K562 (cell line): ENCODE data around the gene CTBS. TPM values are rescaled to one million over a fixed set of nuclear protein-coding genes. Genes with fewer than 3 reads are reported as not detected.

Source experiments
- CBX3 ChIP-seq, 2 experiments: IDR thresholded peaks; 1 replicate in 1 of 2; 2 replicates in 1 of 2; pipeline ENCODE4 v1.6.1; 2012; ENCODE audit warnings: inconsistent platforms in 2 of 2, low read length in 2 of 2, borderline replicate concordance in 1 of 2, control low read depth in 1 of 2
- EP400 ChIP-seq: fragments of 450-650 bp; IDR thresholded peaks from 2 replicates; pipeline ENCODE4 v1.6.1; 2017; ENCODE audit warnings: antibody characterized with exemption, mild to moderate bottlenecking, moderate library complexity
- ETV1 ChIP-seq: fragments of 450-650 bp; conservative IDR thresholded peaks from 2 replicates; pipeline ENCODE4 v1.6.1; 2016; ENCODE audit warnings: missing genetic modification characterization, control low read depth, low read depth, missing compliant biosample characterization
- FIP1L1 ChIP-seq: fragments of 200-400 bp; formaldehyde crosslinking; IDR thresholded peaks from 2 replicates; pipeline ENCODE4 v1.6.1; 2018; ENCODE audit warnings: mild to moderate bottlenecking, low read depth, low read length; ENCODE audit not compliant: poor library complexity, severe bottlenecking
- NFIC ChIP-seq: fragments of 450-650 bp; IDR thresholded peaks from 2 replicates; pipeline ENCODE4 v1.6.1; 2017; ENCODE audit warnings: mild to moderate bottlenecking, inconsistent platforms
- POLR2AphosphoS5 ChIP-seq: IDR thresholded peaks from 2 replicates; pipeline ENCODE4 v1.6.1; 2011; ENCODE audit warnings: mild to moderate bottlenecking, low read depth, low read length, moderate library complexity; ENCODE audit not compliant: control insufficient read depth, insufficient read depth
- RAD21 ChIP-seq, 2 experiments: fragments of 250-450 bp in 1 of 2; fragments of 450-650 bp in 1 of 2; sonication (Bioruptor Pico) in 1 of 2; formaldehyde crosslinking in 1 of 2; IDR thresholded peaks in 1 of 2; conservative IDR thresholded peaks in 1 of 2; 2 replicates each; pipeline versions ENCODE4 v1.4.0 to v1.8.0; 2020 to 2022; ENCODE audit warnings: mild to moderate bottlenecking in 2 of 2, moderate library complexity in 1 of 2
- RBBP5 ChIP-seq: fragments of 200-600 bp; sonication (generic); IDR thresholded peaks from 2 replicates; pipeline ENCODE4 v1.6.1; 2012; ENCODE audit warnings: borderline replicate concordance, mild to moderate bottlenecking, low read length, control low read depth, inconsistent platforms; ENCODE audit not compliant: insufficient read depth, poor library complexity, severe bottlenecking
- RFX1 ChIP-seq: fragments of 450-650 bp; IDR thresholded peaks from 2 replicates; pipeline ENCODE4 v1.6.1; 2016; ENCODE audit warnings: mild to moderate bottlenecking, moderate library complexity
- RNF2 ChIP-seq: sonication (generic); IDR thresholded peaks from 2 replicates; pipeline ENCODE4 v1.6.1; 2016
- TEAD4 ChIP-seq, 2 experiments: sonication (generic) in 1 of 2; formaldehyde crosslinking in 1 of 2; IDR thresholded peaks; 2 replicates each; pipeline versions ENCODE4 v1.6.1 to v1.8.0; 2012 to 2022; ENCODE audit warnings: borderline replicate concordance in 1 of 2, inconsistent platforms in 1 of 2, low read length in 1 of 2, mild to moderate bottlenecking in 1 of 2, missing genetic modification reagents in 1 of 2
- YBX1 ChIP-seq: fragments of 450-650 bp; IDR thresholded peaks from 2 replicates; pipeline ENCODE4 v1.7.1; 2016; ENCODE audit warnings: mild to moderate bottlenecking
- ZFP36 ChIP-seq: fragments of 150-350 bp; IDR thresholded peaks from 2 replicates; pipeline ENCODE4 v1.6.1; 2018; ENCODE audit warnings: low read length, low read depth; ENCODE audit not compliant: partially characterized antibody
- ZNF316 ChIP-seq: fragments of 450-650 bp; IDR thresholded peaks from 2 replicates; pipeline ENCODE4 v1.6.1; 2016
- ZNF766 ChIP-seq: fragments of 200-800 bp; sonication (Bioruptor generic); conservative IDR thresholded peaks from 2 replicates; pipeline ENCODE4 v1.6.1; 2016; ENCODE audit warnings: missing genetic modification characterization, missing compliant biosample characterization
- polyA plus RNA-seq, 8 experiments: library from polyadenylated mRNA; depleted of rRNA in 4 of 8; stranded (reverse) in 5 of 8; unstranded in 3 of 8; fragments of >200 nt; fragmentation: Nextera tagmentation in 2 of 8; fragmentation: Illumina TruSeq in 1 of 8; extraction: Ambion mirVana in 2 of 8; extraction: Trizol in 1 of 8; gene quantifications; 2 replicates each; pipeline versions ENCODE4 v1.2.1 to v1.2.3, GENCODE V29; 2011 to 2014; ENCODE audit warnings: inconsistent platforms in 1 of 8, missing spikeins in 1 of 8
- total RNA-seq, 7 experiments: library from RNA; depleted of rRNA in 6 of 7; stranded (reverse); fragments of >200 nt in 6 of 7; fragmentation: Illumina TruSeq in 2 of 7; extraction: Trizol in 2 of 7; gene quantifications; 2 replicates each; pipeline versions ENCODE4 v1.2.1 to v1.2.3, GENCODE V29; 2011 to 2021; ENCODE audit warnings: low replicate concordance in 1 of 7
- TF ChIP-seq, protein P1 (sequence below), 2 experiments: IDR thresholded peaks; 2 replicates each; pipeline ENCODE4 v1.6.1; 2011; ENCODE audit warnings: borderline replicate concordance in 1 of 2, control low read depth in 1 of 2, low read depth in 1 of 2, low read length in 1 of 2, mild to moderate bottlenecking in 1 of 2, mixed read lengths in 1 of 2, moderate library complexity in 1 of 2; ENCODE audit not compliant: insufficient read depth in 1 of 2, insufficient read length in 1 of 2, poor library complexity in 1 of 2, severe bottlenecking in 1 of 2; ENCODE audit errors: extremely low read depth in 1 of 2

The CTBS gene
- total and polyA plus RNA-seq, 9 of the 15 experiments (the other 6 are each of a cell fraction or from before 2014, with no cell fraction given): 3.0 to 19.8 (median 9.9) TPM

DNA sequence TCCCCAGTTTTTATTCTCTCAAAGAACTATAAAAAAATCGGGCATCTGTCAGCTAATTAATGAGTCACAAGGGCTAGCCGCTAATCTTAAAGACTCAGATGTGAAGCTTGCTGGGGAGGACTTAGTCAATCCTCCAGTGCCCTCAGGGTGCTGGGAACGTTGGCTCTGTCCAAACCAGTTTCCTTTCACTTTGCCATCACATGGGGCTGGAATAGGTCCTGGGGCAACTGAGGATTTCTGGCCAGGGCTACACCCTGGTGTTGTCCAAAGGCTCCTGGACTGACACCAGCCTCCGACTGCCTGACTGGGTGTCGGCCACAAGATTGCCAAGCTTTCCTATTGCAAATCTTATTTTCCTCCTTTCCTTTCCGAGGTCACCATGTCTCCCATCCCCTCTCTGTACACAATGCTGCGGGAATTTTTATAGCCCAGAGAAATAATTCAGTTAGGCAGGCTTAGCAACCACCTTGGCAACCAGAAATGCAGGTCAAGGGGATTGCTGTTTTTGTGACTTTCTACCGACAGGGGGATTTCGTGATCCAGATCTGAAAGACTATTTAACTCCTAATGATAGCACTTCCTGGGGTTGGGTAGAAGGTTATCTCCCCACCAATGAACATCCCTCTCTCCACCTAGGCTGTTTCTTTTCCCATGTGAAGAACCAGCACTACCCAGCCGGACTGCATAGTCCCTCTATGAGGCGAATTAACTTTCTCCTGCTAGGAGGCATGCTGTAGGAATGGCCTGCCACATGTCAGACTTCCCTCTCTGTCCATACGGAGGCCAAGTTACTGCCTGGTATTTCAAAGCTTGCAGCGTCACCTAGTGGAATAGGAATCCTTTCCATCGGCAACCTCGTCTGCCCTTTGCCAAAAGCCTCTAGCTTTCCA lies 29.9 kb upstream of the CTBS start (continued):
- no peak for TF ChIP-seq YBX1
- peak; percentile 77 for TF ChIP-seq RFX1
- peak; percentile 66 for TF ChIP-seq EP400
- TF ChIP-seq POLR2AphosphoS5: no peak
- TF ChIP-seq, protein P1, sequence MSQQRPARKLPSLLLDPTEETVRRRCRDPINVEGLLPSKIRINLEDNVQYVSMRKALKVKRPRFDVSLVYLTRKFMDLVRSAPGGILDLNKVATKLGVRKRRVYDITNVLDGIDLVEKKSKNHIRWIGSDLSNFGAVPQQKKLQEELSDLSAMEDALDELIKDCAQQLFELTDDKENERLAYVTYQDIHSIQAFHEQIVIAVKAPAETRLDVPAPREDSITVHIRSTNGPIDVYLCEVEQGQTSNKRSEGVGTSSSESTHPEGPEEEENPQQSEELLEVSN (IDR thresholded peaks at IDR 0.05; ENCODE audit: borderline replicate concordance in 1 of 2, extremely low read depth in 1 of 2, insufficient read depth in 1 of 2, insufficient read length in 1 of 2, low read depth in 1 of 2, low read length in 1 of 2, poor library complexity in 1 of 2, severe bottlenecking in 1 of 2): peak; percentile 62 to 85
- TF ChIP-seq ZFP36: no peak
- TF ChIP-seq ZNF766 (CRISPR knock-in tag): peak; percentile 39; the same call in 1 of the 2 replicates
- TF ChIP-seq CBX3 (IDR thresholded peaks at IDR 0.05; ENCODE audit: borderline replicate concordance in 1 of 2, low read length in 2 of 2): peak in 1 of 2 experiments; percentile 53; a peak in 2 of 3 replicates
- TF ChIP-seq RAD21 (CRISPR knock-in tag; conservative IDR thresholded peaks at IDR 0.05 in 1 of 2, IDR thresholded peaks at IDR 0.05 in 1 of 2): peak; percentile 90 to 93
- no peak for TF ChIP-seq FIP1L1
- TF ChIP-seq RBBP5: no peak
- 0 out of 2 replicates have a peak, but pooled peaks have one; percentile 41 for TF ChIP-seq RNF2
- TF ChIP-seq ZNF316: 0 out of 2 replicates have a peak, but pooled peaks have one; percentile 30
- 0 out of 2 replicates have a peak, but pooled peaks have one; percentile 14 for TF ChIP-seq ETV1 (tag)
- peak; percentile 43; the same call in 1 of the 2 replicates for TF ChIP-seq TEAD4 (IDR thresholded peaks at IDR 0.05; ENCODE audit: low read length)
- no peak for TF ChIP-seq TEAD4 (CRISPR knock-in tag; IDR thresholded peaks at IDR 0.05; ENCODE audit: borderline replicate concordance)
- 0 out of 2 replicates have a peak, but pooled peaks have one; percentile 18 for TF ChIP-seq NFIC
